ENCODE measurements around the gene EEF2.
A peak's percentile ranks its signal among the peaks of the same experiment; 100 is the strongest.
"Not testable (repeated sequence)": the region's sequence is repeated elsewhere in the genome, so short reads cannot be mapped to it uniquely, and the experiment has no call there.

The EEF2 gene

DNA sequence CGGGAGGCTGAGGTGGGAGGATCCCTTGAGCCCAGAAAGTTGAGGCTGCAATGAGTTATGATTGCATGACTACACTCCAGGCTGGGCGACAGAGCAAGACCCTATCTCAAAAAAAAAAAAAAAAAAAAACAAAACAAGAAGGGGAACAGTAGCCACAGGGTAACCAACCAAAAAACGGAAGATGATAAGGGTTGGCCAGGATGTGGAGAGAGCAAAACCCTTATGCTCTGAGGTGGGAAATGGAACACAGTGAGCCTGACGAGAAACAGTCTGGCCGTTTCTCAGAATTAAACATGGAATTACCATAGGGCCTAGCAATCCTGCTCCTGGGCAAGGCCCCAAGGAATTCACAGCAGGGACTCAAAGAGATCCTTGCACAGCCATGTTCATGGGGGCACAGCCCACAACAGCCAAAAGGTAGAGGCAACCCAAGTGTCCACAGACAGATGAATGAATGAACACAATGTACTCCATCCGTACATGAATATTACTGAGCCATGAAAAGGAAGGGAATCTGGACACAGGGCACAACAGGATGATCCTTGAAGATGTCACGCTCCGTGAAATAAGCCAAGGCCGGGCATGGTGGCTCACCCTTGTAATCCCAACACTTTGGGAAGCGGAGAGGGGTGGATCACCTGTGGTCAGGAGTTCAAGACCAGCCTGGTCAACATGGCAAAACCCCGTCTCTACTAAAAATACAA is 41.1 kb downstream of the EEF2 start:
- Histone ChIP-seq H3K27me3 (ENCODE audit: insufficient read depth, low read depth, severe bottlenecking) (no peaks in the 10 kb centered on the region), H3K36me3 (no peaks in the 10 kb centered on the region), H3K4me3 (ENCODE audit: low read depth, low read length) (no peak overlapping the region), H3K9me3 (ENCODE audit: severe bottlenecking) (no peaks in the 10 kb centered on the region), H3K27ac (no peak overlapping the region)
- DNase-seq = no peak
- TF ChIP-seq, protein P1, sequence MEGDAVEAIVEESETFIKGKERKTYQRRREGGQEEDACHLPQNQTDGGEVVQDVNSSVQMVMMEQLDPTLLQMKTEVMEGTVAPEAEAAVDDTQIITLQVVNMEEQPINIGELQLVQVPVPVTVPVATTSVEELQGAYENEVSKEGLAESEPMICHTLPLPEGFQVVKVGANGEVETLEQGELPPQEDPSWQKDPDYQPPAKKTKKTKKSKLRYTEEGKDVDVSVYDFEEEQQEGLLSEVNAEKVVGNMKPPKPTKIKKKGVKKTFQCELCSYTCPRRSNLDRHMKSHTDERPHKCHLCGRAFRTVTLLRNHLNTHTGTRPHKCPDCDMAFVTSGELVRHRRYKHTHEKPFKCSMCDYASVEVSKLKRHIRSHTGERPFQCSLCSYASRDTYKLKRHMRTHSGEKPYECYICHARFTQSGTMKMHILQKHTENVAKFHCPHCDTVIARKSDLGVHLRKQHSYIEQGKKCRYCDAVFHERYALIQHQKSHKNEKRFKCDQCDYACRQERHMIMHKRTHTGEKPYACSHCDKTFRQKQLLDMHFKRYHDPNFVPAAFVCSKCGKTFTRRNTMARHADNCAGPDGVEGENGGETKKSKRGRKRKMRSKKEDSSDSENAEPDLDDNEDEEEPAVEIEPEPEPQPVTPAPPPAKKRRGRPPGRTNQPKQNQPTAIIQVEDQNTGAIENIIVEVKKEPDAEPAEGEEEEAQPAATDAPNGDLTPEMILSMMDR (IDR thresholded peaks at IDR 0.05; ENCODE audit: low read depth, low read length) = no peak

DNA sequence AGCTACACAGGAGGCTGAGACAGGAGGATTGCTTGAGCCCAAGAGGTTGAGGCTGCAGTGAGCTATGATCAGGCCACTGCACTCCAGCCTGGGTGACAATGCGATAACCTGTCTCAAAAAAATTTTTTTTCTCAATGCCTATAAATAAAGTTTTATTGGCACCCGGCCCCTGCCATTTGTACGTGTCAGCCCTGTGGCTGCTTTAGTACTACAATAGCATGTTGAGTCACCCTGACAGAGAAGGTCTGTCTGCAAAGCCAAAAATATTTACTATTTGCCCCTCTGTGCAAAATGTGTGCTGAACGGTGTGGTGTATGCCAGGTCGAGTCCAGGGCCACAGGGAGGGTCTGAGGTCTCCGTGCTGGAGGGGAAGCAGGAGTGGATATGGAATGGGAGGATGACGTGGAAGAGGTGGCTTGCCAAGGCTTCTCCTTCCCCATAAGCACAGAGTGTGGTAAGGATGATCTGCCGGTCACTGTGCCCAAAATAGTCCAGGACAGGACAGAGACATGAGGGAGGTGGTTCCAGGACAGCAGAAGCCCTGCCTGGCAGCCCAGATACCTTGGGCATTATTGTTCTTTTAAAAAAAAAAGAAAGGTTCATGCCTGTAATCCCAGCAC is 42.4 kb downstream of the EEF2 start:
- DNase-seq = no peak
- TF ChIP-seq, protein P1 (IDR thresholded peaks at IDR 0.05; ENCODE audit: low read depth, low read length) = no peak
- H3K27ac ChIP-seq = no peak overlapping the region
- H3K27me3 ChIP-seq (ENCODE audit: insufficient read depth, low read depth, severe bottlenecking) = no peaks in the 10 kb centered on the region
- H3K4me3 ChIP-seq (ENCODE audit: low read depth, low read length) = no peak overlapping the region
- no peaks in the 10 kb centered on the region for H3K36me3 ChIP-seq
- no peaks in the 10 kb centered on the region for H3K9me3 ChIP-seq (ENCODE audit: severe bottlenecking)

DNA sequence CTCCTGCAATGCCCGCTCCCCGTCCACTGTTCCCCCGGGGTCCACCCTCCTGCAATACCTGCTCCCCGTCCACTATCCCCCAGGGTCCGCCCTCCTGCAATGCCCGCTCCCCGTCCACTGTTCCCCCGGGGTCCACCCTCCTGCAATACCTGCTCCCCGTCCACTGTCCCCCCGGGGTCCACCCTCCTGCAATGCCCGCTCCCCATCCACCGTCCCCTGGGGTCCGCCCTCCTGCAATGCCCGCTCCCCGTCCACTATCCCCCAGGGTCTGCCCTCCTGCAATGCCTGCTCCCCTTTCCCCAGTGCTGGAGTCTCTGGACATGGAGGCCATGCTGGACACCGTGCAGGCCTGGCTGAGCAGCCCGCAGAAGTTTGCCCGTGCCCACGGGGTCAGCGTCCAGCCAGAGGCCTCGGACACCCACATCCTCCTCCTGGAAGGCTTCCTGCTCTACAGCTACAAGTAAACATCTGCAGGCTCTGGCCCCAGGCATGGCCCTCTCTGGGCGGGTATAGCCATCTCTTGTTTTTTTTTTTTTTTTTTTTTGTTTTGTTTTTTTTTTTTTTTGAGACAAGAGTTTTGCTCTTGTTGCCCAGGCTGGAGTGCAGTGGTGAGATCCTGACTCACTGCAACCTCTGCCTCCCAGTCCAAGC is 46.8 kb downstream of the EEF2 start:
- H3K27ac ChIP-seq; DNase-seq; H3K36me3 ChIP-seq; H3K27me3 ChIP-seq (ENCODE audit: insufficient read depth, low read depth, severe bottlenecking); H3K9me3 ChIP-seq (ENCODE audit: severe bottlenecking); H3K4me3 ChIP-seq (ENCODE audit: low read depth, low read length): not testable (repeated sequence)

DNA sequence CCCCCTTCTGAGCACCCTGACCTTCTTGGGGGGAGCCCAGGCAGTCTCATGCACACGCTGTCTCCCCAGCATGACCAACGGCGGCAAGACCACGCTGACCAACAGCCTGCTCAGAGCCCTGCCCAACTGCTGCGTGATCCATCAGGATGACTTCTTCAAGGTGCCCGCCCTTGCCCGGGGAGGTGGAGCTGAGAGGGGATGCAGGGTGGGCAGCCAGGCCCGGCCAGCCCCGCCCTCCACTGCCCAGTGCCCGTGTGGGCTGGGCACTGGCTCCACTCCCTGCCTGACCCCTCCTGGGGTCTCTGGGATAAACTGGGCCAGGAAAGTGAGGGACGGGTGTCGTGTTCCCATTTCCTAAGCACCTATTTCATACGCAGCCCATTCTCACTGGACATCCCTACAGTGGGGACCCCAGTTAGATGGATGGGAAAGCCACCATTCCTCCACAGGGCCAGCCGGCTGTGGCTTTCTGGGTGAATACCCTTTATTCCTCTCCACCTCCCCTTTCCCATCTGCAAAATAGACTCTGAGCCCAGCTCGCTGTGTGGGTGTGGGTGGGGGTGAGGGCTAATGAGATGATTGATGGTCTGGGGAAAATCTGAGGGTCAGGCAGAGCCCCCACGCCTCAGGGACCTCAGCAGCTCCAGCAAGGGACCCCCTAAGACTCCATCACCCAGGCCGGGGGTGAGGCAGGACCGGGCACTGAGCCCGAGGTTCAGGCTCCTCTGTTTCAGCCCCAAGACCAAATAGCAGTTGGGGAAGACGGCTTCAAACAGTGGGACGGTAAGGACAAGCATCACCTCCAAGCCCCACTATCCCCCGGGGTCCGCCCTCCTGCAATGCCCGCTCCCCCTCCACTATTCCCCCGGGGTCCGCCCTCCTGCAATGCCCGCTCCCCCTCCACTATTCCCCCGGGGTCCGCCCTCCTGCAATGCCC is 48.5 kb downstream of the EEF2 start:
- no peaks in the 10 kb centered on the region for H3K27me3 ChIP-seq (ENCODE audit: insufficient read depth, low read depth, severe bottlenecking)
- no peak overlapping the region for H3K4me3 ChIP-seq (ENCODE audit: low read depth, low read length)
- no peak overlapping the region for H3K27ac ChIP-seq
- no peaks in the 10 kb centered on the region for H3K36me3 ChIP-seq
- TF ChIP-seq, protein P1 (IDR thresholded peaks at IDR 0.05; ENCODE audit: low read depth, low read length) = no peak
- H3K9me3 ChIP-seq (ENCODE audit: severe bottlenecking) = no peaks in the 10 kb centered on the region
- DNase-seq = no peak

DNA sequence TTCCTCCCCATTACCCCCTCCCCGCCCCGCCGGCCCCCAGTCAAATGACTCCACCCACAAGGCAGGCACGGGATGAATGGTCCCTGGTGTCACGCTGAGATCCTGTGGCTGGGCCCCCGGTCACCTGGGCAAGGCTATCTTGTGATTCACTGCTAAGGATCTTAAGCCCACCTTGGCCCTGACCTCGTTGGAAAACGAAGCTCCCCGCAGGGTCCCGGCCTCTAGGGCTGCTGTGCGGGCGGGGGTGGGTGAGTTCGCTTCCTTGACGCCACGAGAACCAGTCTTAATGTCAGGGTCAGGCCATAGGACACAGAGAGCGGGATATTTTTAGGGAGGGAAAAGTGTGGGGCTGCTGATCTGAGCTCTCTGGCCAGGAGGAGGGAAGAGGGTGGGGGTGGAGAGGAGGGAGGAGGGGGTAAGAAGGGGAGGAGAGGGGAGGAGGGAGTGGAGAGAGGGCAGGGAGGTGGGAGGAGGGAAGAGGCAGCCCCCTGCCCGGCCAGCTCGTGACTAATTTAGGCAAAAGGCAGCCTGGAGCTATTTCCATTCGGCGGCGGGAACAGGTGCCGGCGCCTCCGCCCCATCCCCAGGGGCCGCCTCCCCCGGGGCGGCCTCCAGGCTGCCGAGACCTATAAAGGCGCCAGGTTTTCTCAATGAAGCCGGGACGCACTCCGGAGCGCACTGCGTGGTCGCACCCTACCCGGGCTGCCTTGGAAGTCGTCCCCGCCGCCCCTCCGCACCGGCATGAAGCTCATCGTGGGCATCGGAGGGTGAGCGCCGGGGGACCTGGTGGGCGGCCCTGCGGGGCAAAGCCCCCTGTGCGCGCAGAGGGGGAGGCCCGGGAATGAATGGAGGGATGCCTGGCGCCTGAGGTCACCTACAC is 52.1 kb downstream of the EEF2 start, which contains the start of gene NMRK2:
Gene NMRK2, plus strand, starts transcription at position 139 of the 880 bp plus-strand sequence. Its CDS starts 603 bp downstream, at position 742.
- Histone ChIP-seq H3K36me3 (no peaks in the 10 kb centered on the region), H3K27me3 (ENCODE audit: insufficient read depth, low read depth, severe bottlenecking) (no peaks in the 10 kb centered on the region), H3K4me3 (ENCODE audit: low read depth, low read length) (no peak within 1 kb of the TSS), H3K27ac (no peak within 1 kb of the TSS), H3K9me3 (ENCODE audit: severe bottlenecking) (no peaks in the 10 kb centered on the region)
- TF ChIP-seq, protein P1 (IDR thresholded peaks at IDR 0.05; ENCODE audit: low read depth, low read length) = no peak
- DNase-seq = peak; percentile 44

Data from WERI-Rb-1 (cell line).